Right ventricle myocardium inferior (tissue), 1 donor: Measurements from ENCODE around the gene TTBK1. TPM values are rescaled to one million over a fixed set of nuclear protein-coding genes. Genes with fewer than 3 reads are reported as not detected.

Experiments used
- ATAC-seq: fragments of 200-7000 bp; cut with Tn5 transposase; one replicate; pipeline ENCODE4 v1.9.1; 2020; ENCODE audit warnings: mild to moderate bottlenecking, moderate library complexity
- DNase-seq: peaks from one replicate; pipeline ENCODE4 v3.0.0; 2021; ENCODE audit errors: missing footprints
- intact Hi-C: fragments of 100-400 bp; cut with DNase I; formaldehyde crosslinking; loops from one replicate; pipeline ENCODE4 v1.11.0; 2022
- total RNA-seq: library from RNA; stranded (reverse); fragmentation: NEBNext Ultra II Directional; extraction: Animal tissue kit (Norgen Biotek cat#: 25700); gene quantifications from one replicate; pipeline ENCODE4 v1.2.1, GENCODE V29; 2021
- donor health status: DM: no; HTN: yes; CAD: no; lungs with severe emphysema.

Gene TTBK1
- total RNA-seq, 1 donor from 2014 or later = 0.19 TPM

GRCh38 chr6:43264599-43265145 is 21.4 kb downstream of the TTBK1 start:
- intact Hi-C loops = no loop called here
- DNase-seq (no peak), ATAC-seq (no peak)

- ATAC-seq = no peak
- intact Hi-C loops = no loop called here
- DNase-seq = no peak
Measured at GRCh38 chr6:43265564-43265963, 22.3 kb downstream of the TTBK1 start.

- no peak for DNase-seq
- intact Hi-C loops = loop anchor here (1.0 kb wide), 1 partner anchor 63 kb away; no protein-coding TSS in a partner anchor
- ATAC-seq = no peak
Measured at GRCh38 chr6:43267619-43268354, 24.5 kb downstream of the TTBK1 start.

GRCh38 chr6:43268355-43268700 is 25.0 kb downstream of the TTBK1 start:
- ATAC-seq (no peak), DNase-seq (no peak)
- intact Hi-C loops = loop anchor here (1.0 kb wide), 1 partner anchor 62 kb away; no protein-coding TSS in a partner anchor

GRCh38 chr6:43268782-43269272 is 25.5 kb downstream of the TTBK1 start:
- intact Hi-C loops = loop anchor here (1.0 kb wide), 1 partner anchor 61 kb away; no protein-coding TSS in a partner anchor
- ATAC-seq = no peak

GRCh38 chr6:43269273-43270007 is 26.2 kb downstream of the TTBK1 start:
- intact Hi-C loops = no loop called here
- DNase-seq = no peak
- ATAC-seq = peak; percentile 22

More at GRCh38 chr6:43268782-43269272, 25.5 kb downstream of the TTBK1 start:
- DNase-seq = no peak

- intact Hi-C loops = no loop called here
- ATAC-seq (no peak), DNase-seq (no peak)
Measured at GRCh38 chr6:43271103-43271815, 28.0 kb downstream of the TTBK1 start.

- DNase-seq = no peak
- no peak for ATAC-seq
- intact Hi-C loops = no loop called here
Measured at GRCh38 chr6:43271944-43272343, 28.7 kb downstream of the TTBK1 start.

GRCh38 chr6:43273707-43274106 is 30.4 kb downstream of the TTBK1 start:
- intact Hi-C loops = no loop called here
- DNase-seq = no peak
- ATAC-seq = no peak

- intact Hi-C loops = no loop called here
- ATAC-seq (no peak), DNase-seq (no peak)
Measured at GRCh38 chr6:43274127-43274915, 31.0 kb downstream of the TTBK1 start.

GRCh38 chr6:43274916-43275597 is 31.8 kb downstream of the TTBK1 start:
- no peak for ATAC-seq
- intact Hi-C loops = no loop called here
- no peak for DNase-seq

GRCh38 chr6:43275801-43276576 is 32.7 kb downstream of the TTBK1 start:
- intact Hi-C loops = no loop called here
- DNase-seq (no peak), ATAC-seq (no peak)

- intact Hi-C loops = no loop called here
- ATAC-seq (no peak), DNase-seq (no peak)
Measured at GRCh38 chr6:43276577-43277305, 33.5 kb downstream of the TTBK1 start.

- intact Hi-C loops = no loop called here
- ATAC-seq = no peak
- DNase-seq = no peak
Measured at GRCh38 chr6:43277306-43277642, 34.0 kb downstream of the TTBK1 start.

GRCh38 chr6:43277643-43278523 is 34.6 kb downstream of the TTBK1 start:
- ATAC-seq (no peak), DNase-seq (no peak)

More at GRCh38 chr6:43277643-43278523, 34.6 kb downstream of the TTBK1 start:
- intact Hi-C loops = no loop called here
